Measurements from ENCODE around the gene ABO.

GRCh38 chr9:133221177-133221809 lies 53.7 kb downstream of the ABO start:
- no peak for TF ChIP-seq GABPA (IDR thresholded peaks at IDR 0.05 in 1 of 2, conservative IDR thresholded peaks at IDR 0.05 in 1 of 2)
- TF ChIP-seq, protein P1, sequence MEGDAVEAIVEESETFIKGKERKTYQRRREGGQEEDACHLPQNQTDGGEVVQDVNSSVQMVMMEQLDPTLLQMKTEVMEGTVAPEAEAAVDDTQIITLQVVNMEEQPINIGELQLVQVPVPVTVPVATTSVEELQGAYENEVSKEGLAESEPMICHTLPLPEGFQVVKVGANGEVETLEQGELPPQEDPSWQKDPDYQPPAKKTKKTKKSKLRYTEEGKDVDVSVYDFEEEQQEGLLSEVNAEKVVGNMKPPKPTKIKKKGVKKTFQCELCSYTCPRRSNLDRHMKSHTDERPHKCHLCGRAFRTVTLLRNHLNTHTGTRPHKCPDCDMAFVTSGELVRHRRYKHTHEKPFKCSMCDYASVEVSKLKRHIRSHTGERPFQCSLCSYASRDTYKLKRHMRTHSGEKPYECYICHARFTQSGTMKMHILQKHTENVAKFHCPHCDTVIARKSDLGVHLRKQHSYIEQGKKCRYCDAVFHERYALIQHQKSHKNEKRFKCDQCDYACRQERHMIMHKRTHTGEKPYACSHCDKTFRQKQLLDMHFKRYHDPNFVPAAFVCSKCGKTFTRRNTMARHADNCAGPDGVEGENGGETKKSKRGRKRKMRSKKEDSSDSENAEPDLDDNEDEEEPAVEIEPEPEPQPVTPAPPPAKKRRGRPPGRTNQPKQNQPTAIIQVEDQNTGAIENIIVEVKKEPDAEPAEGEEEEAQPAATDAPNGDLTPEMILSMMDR (IDR thresholded peaks at IDR 0.05; ENCODE audit: low read depth, low read length, missing input control), result no peak
